Measurements from ENCODE around the gene CD58.

The CD58 gene

GRCh38 chr1:116493036-116493435 lies 77.8 kb downstream of the CD58 start:
- no peak for DNase-seq (ENCODE audit: low read depth in 2 of 2)

GRCh38 chr1:116492358-116492811 lies 78.4 kb downstream of the CD58 start:
- no peak for DNase-seq (ENCODE audit: low read depth in 2 of 2)

- DNase-seq (ENCODE audit: low read depth in 2 of 2) = no peak
These were observed 79.0 kb downstream of the CD58 start for GRCh38 chr1:116491700-116492357.

- no peak for DNase-seq (ENCODE audit: low read depth in 2 of 2)
These were observed 80.2 kb downstream of the CD58 start for GRCh38 chr1:116490588-116490987.

GRCh38 chr1:116489231-116489697 lies 81.6 kb downstream of the CD58 start:
- DNase-seq (ENCODE audit: low read depth in 2 of 2) = no peak

GRCh38 chr1:116488071-116488470 lies 82.8 kb downstream of the CD58 start:
- DNase-seq (ENCODE audit: low read depth in 2 of 2) = no peak

- no peak for DNase-seq (ENCODE audit: low read depth in 2 of 2)
These were observed 83.2 kb downstream of the CD58 start for GRCh38 chr1:116487583-116487982.

- no peak for DNase-seq (ENCODE audit: low read depth in 2 of 2)
These were observed 83.8 kb downstream of the CD58 start for GRCh38 chr1:116487031-116487430.

GRCh38 chr1:116486424-116486823 lies 84.4 kb downstream of the CD58 start:
- DNase-seq (ENCODE audit: low read depth in 2 of 2) = no peak

- DNase-seq (ENCODE audit: low read depth in 2 of 2) = no peak
These were observed 84.8 kb downstream of the CD58 start for GRCh38 chr1:116485976-116486375.

- DNase-seq (ENCODE audit: low read depth in 2 of 2) = peak; percentile 70 to 92
These were observed 85.6 kb downstream of the CD58 start for GRCh38 chr1:116485071-116485735.

- no peak for DNase-seq (ENCODE audit: low read depth in 2 of 2)
These were observed 87.1 kb downstream of the CD58 start for GRCh38 chr1:116483481-116484309.

- no peak for DNase-seq (ENCODE audit: low read depth in 2 of 2)
These were observed 88.3 kb downstream of the CD58 start for GRCh38 chr1:116482490-116482889.

GRCh38 chr1:116481934-116482333 lies 88.9 kb downstream of the CD58 start:
- no peak for DNase-seq (ENCODE audit: low read depth in 2 of 2)

GRCh38 chr1:116478621-116479020 lies 92.2 kb downstream of the CD58 start:
- no peak for DNase-seq (ENCODE audit: low read depth in 2 of 2)

GRCh38 chr1:116477429-116477828 lies 93.4 kb downstream of the CD58 start:
- DNase-seq (ENCODE audit: low read depth in 2 of 2) = no peak

GRCh38 chr1:116476321-116476720 lies 94.5 kb downstream of the CD58 start:
- DNase-seq (ENCODE audit: low read depth in 2 of 2) = no peak

- DNase-seq (ENCODE audit: low read depth in 2 of 2) = no peak
These were observed 95.0 kb downstream of the CD58 start for GRCh38 chr1:116475850-116476218.

- DNase-seq (ENCODE audit: low read depth in 2 of 2) = no peak
These were observed 95.6 kb downstream of the CD58 start for GRCh38 chr1:116474921-116475849.

GRCh38 chr1:116472431-116472961 lies 98.3 kb downstream of the CD58 start:
- DNase-seq (ENCODE audit: low read depth in 2 of 2) = no peak

- no peak for DNase-seq (ENCODE audit: low read depth in 2 of 2)
These were observed 99.6 kb downstream of the CD58 start for GRCh38 chr1:116471241-116471640.
